ENCODE measurements around the gene ZNF521.

DNA sequence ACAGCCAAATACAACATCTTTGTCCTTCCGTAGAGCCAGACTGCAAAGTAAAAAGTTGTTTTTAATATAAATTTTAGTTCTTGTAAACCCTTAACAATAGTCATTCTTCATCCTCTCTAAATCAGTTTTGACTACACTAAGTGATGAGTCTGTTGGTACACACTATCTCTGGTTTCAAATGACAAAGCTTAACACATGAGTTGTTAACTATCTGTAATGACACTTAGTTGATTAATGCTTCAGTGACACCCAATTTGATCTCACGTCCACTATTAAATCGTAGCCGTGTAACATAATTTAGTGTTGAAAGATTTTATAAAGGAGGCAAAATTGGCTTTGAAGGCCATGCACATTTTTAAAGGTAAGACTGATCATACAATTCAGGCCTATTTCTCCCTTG, 181.6 kb downstream of the ZNF521 start:
- TF ChIP-seq, protein P1, sequence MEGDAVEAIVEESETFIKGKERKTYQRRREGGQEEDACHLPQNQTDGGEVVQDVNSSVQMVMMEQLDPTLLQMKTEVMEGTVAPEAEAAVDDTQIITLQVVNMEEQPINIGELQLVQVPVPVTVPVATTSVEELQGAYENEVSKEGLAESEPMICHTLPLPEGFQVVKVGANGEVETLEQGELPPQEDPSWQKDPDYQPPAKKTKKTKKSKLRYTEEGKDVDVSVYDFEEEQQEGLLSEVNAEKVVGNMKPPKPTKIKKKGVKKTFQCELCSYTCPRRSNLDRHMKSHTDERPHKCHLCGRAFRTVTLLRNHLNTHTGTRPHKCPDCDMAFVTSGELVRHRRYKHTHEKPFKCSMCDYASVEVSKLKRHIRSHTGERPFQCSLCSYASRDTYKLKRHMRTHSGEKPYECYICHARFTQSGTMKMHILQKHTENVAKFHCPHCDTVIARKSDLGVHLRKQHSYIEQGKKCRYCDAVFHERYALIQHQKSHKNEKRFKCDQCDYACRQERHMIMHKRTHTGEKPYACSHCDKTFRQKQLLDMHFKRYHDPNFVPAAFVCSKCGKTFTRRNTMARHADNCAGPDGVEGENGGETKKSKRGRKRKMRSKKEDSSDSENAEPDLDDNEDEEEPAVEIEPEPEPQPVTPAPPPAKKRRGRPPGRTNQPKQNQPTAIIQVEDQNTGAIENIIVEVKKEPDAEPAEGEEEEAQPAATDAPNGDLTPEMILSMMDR (IDR thresholded peaks at IDR 0.05; ENCODE audit: extremely low read depth in 1 of 2, insufficient read depth in 1 of 2, low read depth in 1 of 2, low read length in 2 of 2): no peak
- TF ChIP-seq POLR2A (IDR thresholded peaks at IDR 0.05; ENCODE audit: low read depth, low read length) (no peak), GATA2 (IDR thresholded peaks at IDR 0.05; ENCODE audit: insufficient read depth, insufficient read length, low read depth, low read length) (no peak)

All from endothelial cell of umbilical vein (primary cell).